ENCODE data around the gene CFAP68.
"Not testable (repeated sequence)": the region's sequence is repeated elsewhere in the genome, so short reads cannot be mapped to it uniquely, and the experiment has no call there.

CFAP68 gene

DNA sequence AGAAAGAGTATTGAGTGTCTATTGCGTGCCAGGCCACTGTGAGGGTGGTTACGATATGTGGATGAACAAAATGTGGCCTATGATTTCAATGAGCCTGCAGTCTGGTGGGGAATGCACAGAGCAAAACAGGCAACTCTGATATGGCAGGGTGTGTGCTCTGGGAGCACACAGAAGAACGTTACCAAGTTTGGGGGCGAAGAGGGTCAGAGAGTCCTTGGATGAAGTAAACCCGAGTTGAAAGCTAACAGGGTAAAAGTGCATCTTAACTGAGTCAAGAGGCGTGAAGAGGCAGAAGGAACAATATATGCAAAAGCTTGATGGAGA is 258 bp downstream of the CFAP68 start:
- H3K4me3 ChIP-seq (replicated peaks in 1 of 2; ENCODE audit: low read depth in 2 of 2, low read length in 2 of 2) = peak overlapping the region; percentile 56 to 66
- no peak for DNase-seq (ENCODE audit: low read depth in 2 of 2)
- TF ChIP-seq, protein P1, sequence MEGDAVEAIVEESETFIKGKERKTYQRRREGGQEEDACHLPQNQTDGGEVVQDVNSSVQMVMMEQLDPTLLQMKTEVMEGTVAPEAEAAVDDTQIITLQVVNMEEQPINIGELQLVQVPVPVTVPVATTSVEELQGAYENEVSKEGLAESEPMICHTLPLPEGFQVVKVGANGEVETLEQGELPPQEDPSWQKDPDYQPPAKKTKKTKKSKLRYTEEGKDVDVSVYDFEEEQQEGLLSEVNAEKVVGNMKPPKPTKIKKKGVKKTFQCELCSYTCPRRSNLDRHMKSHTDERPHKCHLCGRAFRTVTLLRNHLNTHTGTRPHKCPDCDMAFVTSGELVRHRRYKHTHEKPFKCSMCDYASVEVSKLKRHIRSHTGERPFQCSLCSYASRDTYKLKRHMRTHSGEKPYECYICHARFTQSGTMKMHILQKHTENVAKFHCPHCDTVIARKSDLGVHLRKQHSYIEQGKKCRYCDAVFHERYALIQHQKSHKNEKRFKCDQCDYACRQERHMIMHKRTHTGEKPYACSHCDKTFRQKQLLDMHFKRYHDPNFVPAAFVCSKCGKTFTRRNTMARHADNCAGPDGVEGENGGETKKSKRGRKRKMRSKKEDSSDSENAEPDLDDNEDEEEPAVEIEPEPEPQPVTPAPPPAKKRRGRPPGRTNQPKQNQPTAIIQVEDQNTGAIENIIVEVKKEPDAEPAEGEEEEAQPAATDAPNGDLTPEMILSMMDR (IDR thresholded peaks at IDR 0.05; ENCODE audit: low read depth, low read length) = no peak

DNA sequence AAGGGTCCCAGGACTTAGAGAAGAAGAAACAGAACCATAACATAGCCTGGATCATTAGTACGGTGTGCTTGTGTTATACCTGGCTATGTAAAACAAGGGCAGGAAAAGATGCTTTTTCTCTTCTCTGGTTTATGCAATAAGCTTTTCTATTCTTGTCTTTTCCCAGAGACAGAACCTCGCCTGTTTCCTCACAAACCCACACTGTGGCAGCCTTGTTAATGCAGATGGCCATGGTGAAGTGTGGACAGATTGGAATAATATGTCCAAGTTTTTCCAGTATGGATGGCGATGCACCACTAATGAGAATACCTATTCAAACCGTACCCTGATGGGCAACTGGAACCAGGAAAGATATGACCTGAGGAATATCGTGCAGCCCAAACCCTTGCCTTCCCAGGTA is 2.9 kb downstream of the CFAP68 start:
- no peak overlapping the region for H3K4me3 ChIP-seq (replicated peaks in 1 of 2; ENCODE audit: low read depth in 2 of 2, low read length in 2 of 2)
- TF ChIP-seq, protein P1 (IDR thresholded peaks at IDR 0.05; ENCODE audit: low read depth, low read length) = no peak

DNA sequence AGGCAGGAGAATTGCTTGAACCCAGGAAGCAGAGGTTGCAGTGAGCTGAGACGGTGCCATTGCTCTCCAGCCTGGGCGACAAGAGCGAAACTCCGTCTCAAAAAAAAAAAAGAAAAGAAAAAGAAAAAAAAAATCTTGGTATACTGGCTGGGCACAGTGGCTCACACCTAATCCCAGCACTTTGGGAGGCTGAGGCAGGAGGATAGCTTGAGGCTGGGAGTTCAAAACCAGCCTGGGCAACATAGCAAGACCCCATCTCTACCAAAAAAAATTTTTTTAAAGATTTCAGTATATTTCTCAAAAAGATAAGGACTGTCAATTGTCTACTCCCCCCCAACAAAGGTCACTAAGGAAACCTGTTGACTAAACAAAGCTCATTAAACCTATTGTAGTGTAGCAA is 5.7 kb downstream of the CFAP68 start:
- not testable (repeated sequence) for DNase-seq (ENCODE audit: low read depth in 2 of 2); H3K4me3 ChIP-seq (replicated peaks in 1 of 2; ENCODE audit: low read depth in 2 of 2, low read length in 2 of 2)

More for the DNA sequence above, 2.9 kb downstream of the CFAP68 start:
- no peak for DNase-seq (ENCODE audit: low read depth in 2 of 2)

DNA sequence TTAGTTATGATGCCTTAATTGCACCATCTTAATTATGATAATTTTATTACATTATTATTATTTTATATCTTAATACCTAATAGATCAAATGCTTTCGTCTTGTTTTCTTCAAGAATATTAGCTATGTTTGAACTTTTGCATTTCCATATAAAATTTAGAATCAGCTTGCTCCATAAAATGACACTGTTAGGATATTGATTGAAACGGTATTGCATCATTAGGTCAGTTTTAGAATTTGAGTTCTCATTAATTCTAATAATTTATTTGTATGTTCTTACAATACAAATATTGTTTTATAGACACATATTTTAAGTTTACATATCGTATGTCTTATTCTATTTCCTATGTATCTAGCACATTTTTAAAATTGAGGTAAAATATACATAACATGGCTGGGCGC is 6.7 kb downstream of the CFAP68 start:
- no peak overlapping the region for H3K4me3 ChIP-seq (replicated peaks in 1 of 2; ENCODE audit: low read depth in 2 of 2, low read length in 2 of 2)
- no peak for DNase-seq (ENCODE audit: low read depth in 2 of 2)
- TF ChIP-seq, protein P1 (IDR thresholded peaks at IDR 0.05; ENCODE audit: low read depth, low read length) = no peak

- no peak for DNase-seq (ENCODE audit: low read depth in 2 of 2)
- TF ChIP-seq, protein P1 (IDR thresholded peaks at IDR 0.05; ENCODE audit: low read depth, low read length) = no peak
- H3K4me3 ChIP-seq (replicated peaks in 1 of 2; ENCODE audit: low read depth in 2 of 2, low read length in 2 of 2) = no peak overlapping the region
Measured at GRCh38 chr11:111886844-111887243, 7.5 kb downstream of the CFAP68 start.

- H3K4me3 ChIP-seq (replicated peaks in 1 of 2; ENCODE audit: low read depth in 2 of 2, low read length in 2 of 2) = no peak overlapping the region
- TF ChIP-seq, protein P1 (IDR thresholded peaks at IDR 0.05; ENCODE audit: low read depth, low read length) = no peak
- DNase-seq (ENCODE audit: low read depth in 2 of 2) = peak in 1 of 2 donors; percentile 40
Measured at GRCh38 chr11:111905411-111905810, 26.1 kb downstream of the CFAP68 start.

DNA sequence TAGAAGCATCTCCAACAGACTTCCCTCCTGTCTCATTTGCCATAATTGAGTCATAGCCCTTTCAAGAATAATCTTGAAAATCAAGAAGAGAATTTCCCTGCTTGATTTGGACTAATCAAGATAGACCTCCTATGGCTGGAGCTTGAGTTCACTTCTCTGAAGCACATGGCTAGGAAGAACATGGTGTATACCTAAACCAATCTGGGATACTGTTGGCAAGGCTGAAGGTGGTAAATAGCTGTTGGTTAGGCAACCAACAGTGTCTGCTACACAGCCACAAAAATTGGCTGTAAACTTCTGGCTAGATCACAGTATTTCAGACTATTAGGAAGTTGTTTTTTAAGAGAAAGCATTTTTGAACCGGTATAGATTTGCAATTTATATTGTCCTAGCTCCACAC is 27.3 kb downstream of the CFAP68 start:
- TF ChIP-seq, protein P1 (IDR thresholded peaks at IDR 0.05; ENCODE audit: low read depth, low read length) = no peak
- DNase-seq (ENCODE audit: low read depth in 2 of 2) = no peak
- H3K4me3 ChIP-seq (replicated peaks in 1 of 2; ENCODE audit: low read depth in 2 of 2, low read length in 2 of 2) = no peak overlapping the region
